Glomerular visceral epithelial cell (primary cell): Measurements from ENCODE around the gene HRAS.

ENCODE experiments used
- DNase-seq: peaks from one replicate; pipeline ENCODE4 v3.0.0-alpha.2; 2016; ENCODE audit errors: extremely low spot score

The HRAS gene

DNA sequence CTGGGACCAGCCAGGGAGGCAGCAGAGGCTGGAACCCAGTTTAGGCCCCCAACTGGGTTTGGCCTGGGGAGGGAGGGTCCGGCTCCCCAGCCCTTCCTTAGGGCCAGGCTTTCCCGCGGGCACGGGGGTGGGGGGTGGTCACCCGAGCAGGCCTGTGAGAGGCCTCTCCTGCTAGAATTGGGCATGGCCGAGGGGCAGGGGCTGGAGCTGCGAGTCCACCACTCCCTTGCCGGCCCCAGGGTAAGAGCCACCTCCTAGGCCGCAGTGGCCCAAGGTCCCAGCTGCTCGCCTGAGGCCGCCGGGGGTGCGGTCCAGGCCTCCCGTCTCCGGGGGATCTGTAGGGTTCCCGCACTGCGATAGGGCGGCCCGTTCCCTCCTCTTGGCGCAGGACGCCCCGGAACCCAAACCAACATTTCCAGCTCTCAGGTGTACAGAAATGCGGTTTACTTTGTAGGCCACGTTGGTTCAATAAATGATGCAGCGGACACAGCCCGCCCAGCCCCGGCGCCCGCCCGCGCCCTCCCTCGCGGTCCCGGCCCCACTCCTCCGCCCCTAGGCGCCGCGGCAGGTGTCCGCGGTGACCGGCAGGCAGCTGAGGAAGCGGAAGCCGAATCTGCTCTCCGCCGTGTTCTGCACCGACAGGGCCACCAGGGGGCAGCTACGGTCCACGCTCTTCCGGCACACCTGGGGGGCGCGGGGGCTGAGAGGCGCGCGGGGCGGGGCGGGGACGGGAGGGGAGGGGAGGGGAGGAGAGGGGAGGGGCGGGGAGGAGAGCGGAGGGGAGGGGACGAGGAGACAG, 19.3 kb upstream of the HRAS start:
- peak; percentile 82 for DNase-seq

GRCh38 chr11:553988-554340, 18.6 kb upstream of the HRAS start:
- DNase-seq = no peak

DNA sequence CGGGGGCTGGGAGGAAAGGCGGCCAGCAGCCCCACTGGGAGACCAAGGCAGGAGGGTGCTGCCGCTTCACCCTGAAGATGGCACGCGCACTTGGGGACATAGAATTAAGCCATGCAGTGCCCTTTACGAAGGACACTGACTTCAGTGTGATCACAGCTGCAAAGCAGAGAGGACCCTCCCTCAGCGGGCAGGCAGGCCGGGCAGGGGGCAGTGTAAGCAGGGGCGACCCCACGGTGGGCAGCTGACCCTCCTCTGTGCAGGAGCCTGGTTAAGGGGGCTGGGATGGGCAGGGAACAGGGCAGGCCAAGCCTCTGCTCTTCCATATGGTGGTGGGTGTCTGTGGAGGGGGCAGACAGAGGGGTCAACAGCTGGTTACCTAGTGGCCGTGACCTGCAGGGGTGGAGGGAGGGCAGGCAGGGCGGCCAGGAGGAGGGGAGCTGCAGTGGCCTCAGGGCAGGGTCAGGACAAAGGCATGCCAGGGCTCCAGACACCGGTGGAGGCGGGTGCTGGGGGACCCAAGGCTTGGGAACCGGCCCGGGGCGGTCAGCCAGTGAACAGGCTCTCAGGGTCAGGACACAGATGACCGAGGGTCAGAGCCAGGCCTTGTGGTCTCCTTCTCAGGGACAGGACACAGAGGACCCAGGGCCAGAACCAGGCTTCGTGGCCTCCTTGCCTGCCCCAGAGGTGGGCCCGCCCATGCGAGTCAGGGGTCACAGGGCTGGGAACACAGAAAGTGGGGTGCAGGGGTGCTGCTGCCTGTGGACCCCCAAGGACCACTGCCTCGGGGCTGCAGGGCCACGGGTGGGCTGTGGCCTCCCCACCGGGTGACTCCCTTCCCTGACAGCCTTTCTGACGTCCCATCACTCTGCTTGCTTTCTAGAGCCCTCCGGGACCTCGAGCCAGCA, 18.0 kb upstream of the HRAS start:
- DNase-seq = no peak

DNA sequence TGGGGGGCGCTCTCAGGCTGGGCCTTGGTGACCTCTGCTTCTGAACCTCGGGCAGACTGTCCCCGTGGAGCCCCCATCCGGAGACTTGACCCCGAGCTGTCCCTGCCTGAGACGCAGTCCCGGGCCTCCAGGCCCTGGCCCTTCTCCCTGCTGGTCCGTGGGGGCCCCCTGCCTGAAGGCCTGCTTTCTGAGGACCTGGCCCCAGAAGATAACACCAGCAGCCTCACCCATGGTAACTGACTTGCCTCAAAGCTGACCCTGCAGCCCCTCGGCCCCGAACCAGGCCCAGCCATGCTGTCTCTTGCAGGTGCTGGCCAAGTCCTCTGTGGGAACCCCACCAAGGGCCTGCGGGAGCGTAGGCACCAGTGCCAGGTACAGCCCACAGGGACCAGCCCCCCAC, 16.2 kb upstream of the HRAS start:
- DNase-seq = no peak

DNA sequence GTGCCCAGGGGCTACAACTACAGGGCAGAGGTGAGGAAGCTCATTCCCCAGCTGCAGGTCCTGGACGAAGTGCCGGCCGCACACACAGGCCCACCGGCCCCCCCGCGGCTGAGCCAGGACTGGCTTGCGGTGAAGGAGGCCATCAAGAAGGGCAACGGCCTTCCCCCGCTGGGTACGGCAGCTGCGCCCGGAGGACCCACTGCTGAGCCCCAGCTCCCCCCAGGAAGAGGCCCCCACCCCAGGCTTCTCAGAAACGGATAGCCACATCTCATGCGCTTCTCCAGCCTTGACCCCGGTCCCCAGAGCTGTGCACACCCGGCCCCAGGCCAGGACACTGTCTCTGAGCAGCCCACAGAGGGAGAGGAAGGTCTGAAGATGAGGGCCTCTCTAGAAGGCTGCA, 15.8 kb upstream of the HRAS start:
- DNase-seq = no peak

GRCh38 chr11:550746-551085, 15.3 kb upstream of the HRAS start:
- no peak for DNase-seq

- no peak for DNase-seq
These were observed 14.8 kb upstream of the HRAS start for GRCh38 chr11:550021-550745.

DNA sequence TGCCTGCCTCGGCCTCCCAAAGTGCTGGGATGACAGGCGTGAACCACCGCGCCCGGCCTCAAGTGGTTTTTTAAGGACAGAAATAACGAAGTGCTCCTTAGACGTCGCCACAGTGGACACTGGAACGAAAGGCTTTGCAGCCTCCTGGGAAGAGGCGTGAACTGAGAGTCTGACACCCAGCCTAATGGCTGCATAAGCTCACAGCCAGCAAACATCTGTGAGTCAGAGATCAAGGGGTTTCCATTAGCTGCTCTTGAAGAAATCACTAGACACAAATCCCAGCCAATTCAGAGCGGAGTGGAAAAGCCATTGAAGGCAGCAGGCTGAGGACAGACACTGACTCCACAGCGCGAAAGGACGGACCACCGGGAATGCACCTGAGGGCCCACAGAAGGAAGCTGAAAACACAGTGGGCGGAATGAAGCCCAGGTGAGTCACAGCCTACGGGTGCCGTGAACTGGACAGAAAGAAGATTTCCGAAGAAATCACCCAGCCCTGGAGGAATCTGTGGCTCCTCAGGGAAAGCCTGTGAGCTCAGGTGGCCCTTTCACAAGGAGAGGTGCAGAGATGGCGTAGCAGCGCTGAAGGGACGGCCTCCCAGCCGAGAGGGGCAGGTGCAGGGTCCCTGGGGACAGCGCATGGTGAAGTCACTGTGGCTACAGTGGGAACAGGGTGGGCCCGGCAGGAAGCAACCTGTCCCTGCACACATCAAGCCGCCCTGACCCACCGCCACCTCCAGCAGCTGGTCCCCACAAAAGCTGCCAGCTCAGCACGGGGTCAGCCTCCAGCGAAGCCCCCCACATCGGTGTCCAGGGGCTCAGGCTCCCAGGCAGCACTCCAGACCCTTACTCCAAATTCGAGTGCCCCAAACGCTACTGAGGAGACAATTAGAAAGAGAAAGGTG, 13.6 kb upstream of the HRAS start:
- DNase-seq = no peak

DNA sequence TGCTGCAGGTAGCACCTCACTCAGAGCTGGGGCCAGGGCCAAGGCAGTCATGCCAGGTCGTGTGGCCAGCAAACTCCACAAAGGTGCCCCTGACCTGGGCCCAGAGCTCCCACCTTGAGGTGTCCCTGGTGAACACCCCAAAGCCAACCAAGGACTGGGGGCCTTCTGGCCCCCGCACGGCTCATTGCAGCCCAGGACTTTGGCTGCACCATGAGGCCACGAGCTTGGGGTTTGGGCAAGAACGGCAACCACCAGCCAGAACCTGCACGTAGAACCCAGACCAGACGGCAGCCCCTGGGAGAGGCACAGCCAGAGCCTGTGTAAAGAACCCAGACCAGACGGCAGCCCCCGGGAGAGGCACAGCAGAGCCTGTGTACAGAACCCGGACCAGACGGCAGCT, 9.8 kb upstream of the HRAS start:
- DNase-seq = no peak

- no peak for DNase-seq
These were observed 9.4 kb upstream of the HRAS start for GRCh38 chr11:544817-545166.

- no peak for DNase-seq
These were observed 6.1 kb upstream of the HRAS start for GRCh38 chr11:541433-541885.

DNA sequence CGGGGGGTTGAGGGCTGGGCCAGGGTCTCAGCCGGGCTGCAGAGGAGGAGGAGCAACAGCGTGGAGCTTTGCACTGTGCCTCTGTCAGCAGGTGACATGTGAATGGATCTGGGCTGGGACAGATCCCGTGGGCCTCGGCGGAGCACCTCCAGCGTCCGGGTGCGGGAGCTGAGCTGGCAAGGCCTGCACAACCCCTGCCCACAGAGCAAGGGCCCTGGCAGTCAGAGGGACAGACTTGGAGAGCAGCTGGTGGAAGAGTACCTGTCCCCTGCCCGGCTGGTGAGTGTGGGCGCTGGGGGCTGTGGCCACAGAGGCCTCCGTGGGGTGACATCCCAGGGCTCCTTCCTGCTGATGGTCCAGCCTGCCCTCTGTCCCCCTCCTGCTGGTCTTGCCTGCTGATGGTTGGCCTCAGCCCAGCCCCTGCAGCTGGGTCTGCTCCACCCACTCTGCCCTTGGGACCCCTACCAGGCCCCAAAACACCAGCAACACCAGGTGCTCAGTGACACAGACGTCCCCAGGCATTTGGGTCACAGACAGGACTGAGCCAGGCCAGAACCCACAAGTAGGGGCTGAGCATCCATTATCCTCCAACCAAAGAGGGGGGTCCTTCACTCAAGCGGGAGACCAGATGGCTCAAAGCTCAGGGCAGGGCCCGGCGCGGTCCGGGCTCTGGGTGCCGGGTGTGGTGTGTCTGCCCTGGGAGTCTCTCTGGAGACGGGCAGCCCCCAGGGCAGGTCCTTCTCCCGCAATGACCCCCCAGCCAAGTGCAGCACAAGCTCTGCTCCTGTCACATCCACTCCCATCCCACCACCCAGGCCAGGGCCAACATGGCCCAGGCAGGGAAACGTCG, 5.4 kb upstream of the HRAS start:
- DNase-seq = no peak

DNA sequence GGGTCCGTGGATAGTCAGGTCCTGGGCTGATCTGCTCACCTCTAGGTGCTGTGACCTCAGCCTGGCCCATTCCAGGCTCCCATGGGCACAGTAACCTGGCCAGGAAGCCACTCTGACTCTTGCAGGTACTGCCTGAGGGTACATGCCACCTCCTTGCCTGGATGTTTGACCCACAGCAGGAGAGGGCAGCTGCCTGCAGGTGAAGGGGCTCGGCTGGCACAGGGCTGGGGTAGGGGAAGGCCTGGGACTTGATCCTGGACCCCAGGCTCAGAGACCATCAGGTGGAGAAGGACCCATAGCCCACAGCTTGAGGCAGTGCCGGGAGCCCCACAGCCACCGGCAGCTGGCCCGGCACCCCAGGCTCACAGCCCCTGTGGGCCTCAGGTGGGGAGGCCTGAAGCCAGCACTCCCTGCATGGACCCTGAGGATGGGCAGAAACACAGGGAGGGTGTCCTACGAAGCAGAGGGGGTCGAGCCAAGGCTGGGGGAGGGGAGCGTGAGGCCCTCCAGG, 4.7 kb upstream of the HRAS start:
- no peak for DNase-seq

GRCh38 chr11:538431-539051, 3.2 kb upstream of the HRAS start:
- no peak for DNase-seq

GRCh38 chr11:537622-538430, 2.5 kb upstream of the HRAS start:
- no peak for DNase-seq

GRCh38 chr11:536841-537621, 1.7 kb upstream of the HRAS start, which contains the start of gene LRRC56:
TSS of gene LRRC56 (plus strand) at chr11:537527. CDS start at chr11:540685, 3,158 bp downstream.
- DNase-seq = peak; percentile 55

- no peak for DNase-seq
These were observed 212 bp downstream of the HRAS start for GRCh38 chr11:535210-535518.
